H1 (cell line): ENCODE measurements around the gene ARHGAP6. TPM values are rescaled to one million over a fixed set of nuclear protein-coding genes. Genes with fewer than 3 reads are reported as not detected.

Source experiments
- CTCF ChIA-PET: fragments of 300-600 bp; sonication (Branson Sonifier 250); formaldehyde crosslinking; loops from one replicate; lab custom pipeline; 2021; ENCODE audit not compliant: partially characterized antibody; lab: Charles Lee
- POLR2A ChIA-PET: fragments of 300-600 bp; sonication (Branson Sonifier 250); formaldehyde crosslinking; loops from one replicate; lab custom pipeline; 2021; ENCODE audit warnings: inconsistent platforms; ENCODE audit not compliant: partially characterized antibody; lab: Charles Lee
- DNase-seq, 2 experiments: peaks; one replicate each; pipeline versions ENCODE4 v3.0.0 to v3.0.0-alpha.2; 2010 to 2022; ENCODE audit warnings: low spot score in 2 of 2, low read depth in 1 of 2, mixed read lengths in 1 of 2
- FAIRE-seq: peaks from 2 replicates; lab custom pipeline; 2011; peaks lifted over from hg19 to GRCh38; lab: Jason Lieb, UNC
- H2AFZ ChIP-seq: 2 replicates; pipeline ENCODE4 v1.8.1; 2012; ENCODE audit warnings: low read length, inconsistent platforms
- H2AK5ac ChIP-seq: 2 replicates; pipeline ENCODE4 v1.6.1; 2013; ENCODE audit warnings: low read depth, low read length
- H2BK120ac ChIP-seq: replicated peaks from 2 replicates; pipeline ENCODE3; 2013; ENCODE audit warnings: low read depth, low read length, inconsistent platforms
- H2BK12ac ChIP-seq: 2 replicates; pipeline ENCODE4 v1.6.1; 2013; ENCODE audit warnings: low read depth, low read length
- H2BK15ac ChIP-seq: 2 replicates; pipeline ENCODE4 v1.6.1; 2013; ENCODE audit warnings: low read length
- H2BK20ac ChIP-seq: 2 replicates; pipeline ENCODE4 v1.6.1; 2013; ENCODE audit warnings: low read length
- H2BK5ac ChIP-seq: 2 replicates; pipeline ENCODE4 v1.6.1; 2013; ENCODE audit warnings: low read depth, low read length
- H3K14ac ChIP-seq: 2 replicates; pipeline ENCODE4 v1.6.1; 2013; ENCODE audit warnings: inconsistent platforms; ENCODE audit not compliant: insufficient read length
- H3K18ac ChIP-seq: 2 replicates; pipeline ENCODE4 v1.6.1; 2013; ENCODE audit warnings: low read length; ENCODE audit errors: extremely low read depth
- H3K23ac ChIP-seq: 2 replicates; pipeline ENCODE4 v1.6.1; 2013; ENCODE audit warnings: inconsistent platforms; ENCODE audit not compliant: insufficient read length
- H3K23me2 ChIP-seq: 2 replicates; pipeline ENCODE4 v1.6.1; 2013; ENCODE audit warnings: low read depth, low read length
- H3K27ac ChIP-seq: 2 replicates; pipeline ENCODE4 v1.6.1; 2011; ENCODE audit warnings: low read depth, low read length, inconsistent platforms
- H3K27me3 ChIP-seq, 4 experiments: replicated peaks in 1 of 4; 1 replicate in 1 of 4; 2 replicates in 3 of 4; pipeline versions ENCODE4 v1.6.1 to v1.8.1; 2011 to 2013; ENCODE audit warnings: low read length in 3 of 4, mild to moderate bottlenecking in 3 of 4, inconsistent platforms in 2 of 4, mixed read lengths in 2 of 4, moderate library complexity in 1 of 4; ENCODE audit not compliant: control insufficient read depth in 3 of 4, insufficient read depth in 3 of 4; ENCODE audit errors: extremely low read depth in 1 of 4
- H3K36me3 ChIP-seq, 4 experiments: 2 replicates each; pipeline versions ENCODE4 v1.6.1 to v1.8.1; 2011 to 2013; ENCODE audit warnings: mild to moderate bottlenecking in 4 of 4, low read length in 3 of 4, moderate library complexity in 2 of 4, control low read depth in 1 of 4, inconsistent platforms in 1 of 4; ENCODE audit not compliant: insufficient read depth in 4 of 4, control insufficient read depth in 2 of 4
- H3K4ac ChIP-seq: replicated peaks from 2 replicates; pipeline ENCODE3; 2013; ENCODE audit warnings: low read length, low read depth, mixed read lengths, inconsistent platforms; ENCODE audit not compliant: insufficient read length
- H3K4me1 ChIP-seq, 4 experiments: replicated peaks in 1 of 4; 1 replicate in 1 of 4; 2 replicates in 3 of 4; pipeline versions ENCODE4 v1.6.1 to v1.8.1; 2011 to 2013; ENCODE audit warnings: low read length in 3 of 4, inconsistent platforms in 2 of 4, mixed read lengths in 1 of 4; ENCODE audit not compliant: insufficient read depth in 4 of 4, control insufficient read depth in 3 of 4
- H3K4me2 ChIP-seq, 2 experiments: 2 replicates each; pipeline versions ENCODE4 v1.6.1 to v1.8.1; 2011 to 2013; ENCODE audit warnings: low read depth in 2 of 2, low read length in 2 of 2, control low read depth in 1 of 2, inconsistent platforms in 1 of 2, mild to moderate bottlenecking in 1 of 2; ENCODE audit not compliant: insufficient read depth in 1 of 2
- H3K4me3 ChIP-seq, 4 experiments: fragments of 200-600, 300-600 bp in 1 of 4; sonication (generic), shearing (Covaris generic), sonication (Bioruptor Twin) in 1 of 4; 2 replicates each; pipeline versions ENCODE4 v1.5.1 to v1.8.1; 2011 to 2016; ENCODE audit warnings: low read length in 4 of 4, low read depth in 3 of 4, control low read depth in 2 of 4, inconsistent platforms in 2 of 4, mild to moderate bottlenecking in 2 of 4, mixed read lengths in 1 of 4, moderate library complexity in 1 of 4; ENCODE audit not compliant: insufficient read depth in 2 of 4; ENCODE audit errors: extremely low read depth in 1 of 4
- H3K56ac ChIP-seq: replicated peaks from 2 replicates; pipeline ENCODE3; 2013; ENCODE audit warnings: low read depth, mild to moderate bottlenecking, mixed read lengths, low read length, inconsistent platforms; ENCODE audit not compliant: insufficient read length
- H3K79me1 ChIP-seq: 2 replicates; pipeline ENCODE4 v1.6.1; 2013; ENCODE audit warnings: low read depth, low read length, control low read depth
- H3K79me2 ChIP-seq, 2 experiments: 2 replicates each; pipeline versions ENCODE4 v1.6.1 to v1.8.1; 2012 to 2013; ENCODE audit warnings: low read length in 2 of 2, mild to moderate bottlenecking in 2 of 2, inconsistent platforms in 1 of 2; ENCODE audit not compliant: insufficient read depth in 2 of 2, control insufficient read depth in 1 of 2
- H3K9ac ChIP-seq, 4 experiments: replicated peaks in 1 of 4; 1 replicate in 1 of 4; 2 replicates in 3 of 4; pipeline versions ENCODE4 v1.6.1 to v1.8.1; 2011 to 2013; ENCODE audit warnings: low read depth in 3 of 4, low read length in 3 of 4, control low read depth in 2 of 4, mild to moderate bottlenecking in 2 of 4, moderate library complexity in 2 of 4, inconsistent platforms in 1 of 4; ENCODE audit errors: extremely low read depth in 1 of 4
- H3K9me3 ChIP-seq, 2 experiments: 2 replicates each; pipeline versions ENCODE4 v1.6.1 to v1.8.1; 2012 to 2013; ENCODE audit warnings: mild to moderate bottlenecking in 2 of 2, moderate library complexity in 2 of 2, control low read depth in 1 of 2, inconsistent platforms in 1 of 2, low read depth in 1 of 2, low read length in 1 of 2, mixed read lengths in 1 of 2; ENCODE audit not compliant: insufficient read depth in 2 of 2
- H4K20me1 ChIP-seq, 2 experiments: replicated peaks in 1 of 2; 2 replicates each; pipeline versions ENCODE3 to v1.8.1; 2011 to 2013; ENCODE audit warnings: inconsistent platforms in 2 of 2, low read length in 2 of 2, mild to moderate bottlenecking in 1 of 2; ENCODE audit not compliant: insufficient read depth in 2 of 2, control insufficient read depth in 1 of 2
- H4K5ac ChIP-seq: 2 replicates; pipeline ENCODE4 v1.6.1; 2013; ENCODE audit warnings: low read length, low read depth, mixed read lengths, inconsistent platforms; ENCODE audit not compliant: insufficient read length
- H4K8ac ChIP-seq: 2 replicates; pipeline ENCODE4 v1.8.0; 2013; ENCODE audit warnings: mild to moderate bottlenecking, moderate library complexity, low read length, inconsistent platforms; ENCODE audit not compliant: insufficient read depth; ENCODE audit errors: extremely low read depth
- H4K91ac ChIP-seq: replicated peaks from 2 replicates; pipeline ENCODE3; 2013; ENCODE audit warnings: low read length, mixed read lengths, inconsistent platforms; ENCODE audit not compliant: insufficient read length
- CBX5 ChIP-seq: fragments of 300-800, 300-1000 bp; sonication (generic); IDR thresholded peaks from 2 replicates; pipeline ENCODE4 v1.7.1; 2016; ENCODE audit warnings: antibody characterized with exemption, low read length, low read depth
- CREB1 ChIP-seq: IDR thresholded peaks from 2 replicates; pipeline ENCODE4 v1.6.1; 2012; ENCODE audit warnings: inconsistent platforms
- KDM1A ChIP-seq: fragments of 200-600, 300-600 bp; sonication (generic); IDR thresholded peaks from 2 replicates; pipeline ENCODE4 v1.7.1; 2016; ENCODE audit warnings: mild to moderate bottlenecking, low read length, borderline replicate concordance
- POU5F1 ChIP-seq: IDR thresholded peaks from 2 replicates; pipeline ENCODE4 v1.6.1; 2011; ENCODE audit warnings: low read depth, mild to moderate bottlenecking, low read length, moderate library complexity
- RBBP5 ChIP-seq: IDR thresholded peaks from 2 replicates; pipeline ENCODE4 v1.7.1; 2012; ENCODE audit warnings: low read depth, mild to moderate bottlenecking, inconsistent platforms, low read length, moderate library complexity, borderline replicate concordance
- RFX5 ChIP-seq: IDR thresholded peaks from 2 replicates; pipeline ENCODE4 v1.6.1; 2011; ENCODE audit warnings: low read depth, low read length, improper control_type of control experiment, borderline replicate concordance
- SAP30 ChIP-seq: fragments of 300-600 bp; sonication (generic); IDR thresholded peaks from 2 replicates; pipeline ENCODE4 v1.7.1; 2012; ENCODE audit warnings: low read length, moderate library complexity, mild to moderate bottlenecking, inconsistent platforms; ENCODE audit not compliant: insufficient read depth, insufficient replicate concordance
- SIN3A ChIP-seq, 2 experiments: IDR thresholded peaks in 1 of 2; conservative IDR thresholded peaks in 1 of 2; 2 replicates each; pipeline ENCODE4 v1.6.1; 2011 to 2012; ENCODE audit warnings: low read length in 2 of 2, improper control_type of control experiment in 1 of 2, low read depth in 1 of 2, mild to moderate bottlenecking in 1 of 2
- SP1 ChIP-seq: IDR thresholded peaks from 2 replicates; pipeline ENCODE4 v1.6.1; 2011; ENCODE audit warnings: low read depth, low read length
- TBP ChIP-seq: IDR thresholded peaks from 2 replicates; pipeline ENCODE4 v1.6.1; 2011; ENCODE audit warnings: low read depth, low read length, improper control_type of control experiment
- YY1 ChIP-seq: IDR thresholded peaks from 2 replicates; pipeline ENCODE4 v1.6.1; 2011; ENCODE audit warnings: low read depth, mild to moderate bottlenecking, low read length
- WGBS, 2 experiments: shearing (Covaris generic) in 1 of 2; methylation state at CpG; one replicate each; pipeline versions ENCODE4 v1.1.6 to v1.1.7; 2013 to 2015; ENCODE audit warnings: low lambda C conversion rate in 2 of 2, mixed read lengths in 2 of 2, inconsistent platforms in 1 of 2, low coverage in 1 of 2, missing lambda C conversion rate in 1 of 2; ENCODE audit not compliant: insufficient replicate concordance in 2 of 2, insufficient coverage in 1 of 2, insufficient read length in 1 of 2; ENCODE audit errors: extremely low coverage in 1 of 2, missing lambda C conversion rate in 1 of 2; 5-methylcytosine and 5-hydroxymethylcytosine counted together
- polyA plus RNA-seq, 7 experiments: library from polyadenylated mRNA; depleted of rRNA in 3 of 7; stranded (reverse) in 5 of 7; unstranded in 2 of 7; fragments of >200 nt in 5 of 7; fragments of 200-250 nt in 2 of 7; gene quantifications; 1 replicate in 5 of 7; 2 replicates in 1 of 7; 4 replicates in 1 of 7; pipeline versions ENCODE4 v1.2.1 to v1.2.3, GENCODE V29; 2011 to 2013; ENCODE audit warnings: missing spikeins in 2 of 7, mixed read lengths in 2 of 7
- total RNA-seq: library from RNA; stranded (reverse); fragmentation: NEBNext Ultra II Directional; extraction: Animal tissue kit (Norgen Biotek cat#: 25700); gene quantifications from 2 replicates; pipeline ENCODE4 v1.2.1, GENCODE V29; 2021
- TF ChIP-seq, protein P1 (sequence below): IDR thresholded peaks from 2 replicates; pipeline ENCODE4 v1.6.1; 2011; ENCODE audit warnings: low read depth, mild to moderate bottlenecking, low read length; ENCODE audit not compliant: insufficient read depth
- TF ChIP-seq, protein P2 (sequence below): IDR thresholded peaks from 2 replicates; pipeline ENCODE4 v1.6.1; 2012; ENCODE audit warnings: low read length, inconsistent platforms

ARHGAP6 gene
- total and polyA plus RNA-seq, 2 of the 8 experiments (the other 6 are each of a cell fraction or from before 2014, with no cell fraction given), result 0.35 to 0.82 TPM

GRCh38 chrX:11619441-11619840 lies 46.3 kb downstream of the ARHGAP6 start:
- Histone ChIP-seq H2BK120ac (no peak overlapping the region), H3K14ac (no peak overlapping the region), H2BK20ac (no peak overlapping the region), H3K9ac (no peak overlapping the region), H3K4me1 (no peaks in the 10 kb centered on the region), H3K4ac (no peak overlapping the region), H2AK5ac (no peak overlapping the region), H2BK5ac (no peak overlapping the region), H3K4me3 (no peak overlapping the region), H4K20me1 (no peaks in the 10 kb centered on the region), H4K91ac (no peak overlapping the region), H2BK15ac (no peak overlapping the region), H4K5ac (no peak overlapping the region), H3K23me2 (no peaks in the 10 kb centered on the region), H3K4me2 (no peak overlapping the region), H3K79me1 (no peaks in the 10 kb centered on the region), H3K27me3 (no peaks in the 10 kb centered on the region), H3K56ac (no peak overlapping the region), H2BK12ac (no peak overlapping the region), H3K9me3 (no peaks in the 10 kb centered on the region), H4K8ac (no peak overlapping the region), H3K23ac (no peak overlapping the region), H2AFZ (no peak overlapping the region), H3K36me3 (no peaks in the 10 kb centered on the region), H3K79me2 (no peaks in the 10 kb centered on the region), H3K18ac (no peak overlapping the region), H3K27ac (no peak overlapping the region)
- no peak for DNase-seq
- no peak for FAIRE-seq
- ChIA-PET CTCF (no interaction called here), POLR2A (no interaction called here)
- WGBS, 2 experiments, result 100% methylated on average over 1 of the region's 1 CpG; no CpG with 5 or more reads in 1 of the 2 experiments
- TF ChIP-seq SP1 (no peak), RBBP5 (no peak), RFX5 (no peak), KDM1A (no peak), SIN3A (conservative IDR thresholded peaks at IDR 0.05 in 1 of 2, IDR thresholded peaks at IDR 0.05 in 1 of 2; ENCODE audit: low read depth in 1 of 2, low read length in 2 of 2) (no peak), CREB1 (no peak), TBP (no peak), POU5F1 (no peak), CBX5 (no peak), SAP30 (no peak), YY1 (no peak)
- TF ChIP-seq, protein P1, sequence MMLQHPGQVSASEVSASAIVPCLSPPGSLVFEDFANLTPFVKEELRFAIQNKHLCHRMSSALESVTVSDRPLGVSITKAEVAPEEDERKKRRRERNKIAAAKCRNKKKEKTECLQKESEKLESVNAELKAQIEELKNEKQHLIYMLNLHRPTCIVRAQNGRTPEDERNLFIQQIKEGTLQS, result no peak
- TF ChIP-seq, protein P2, sequence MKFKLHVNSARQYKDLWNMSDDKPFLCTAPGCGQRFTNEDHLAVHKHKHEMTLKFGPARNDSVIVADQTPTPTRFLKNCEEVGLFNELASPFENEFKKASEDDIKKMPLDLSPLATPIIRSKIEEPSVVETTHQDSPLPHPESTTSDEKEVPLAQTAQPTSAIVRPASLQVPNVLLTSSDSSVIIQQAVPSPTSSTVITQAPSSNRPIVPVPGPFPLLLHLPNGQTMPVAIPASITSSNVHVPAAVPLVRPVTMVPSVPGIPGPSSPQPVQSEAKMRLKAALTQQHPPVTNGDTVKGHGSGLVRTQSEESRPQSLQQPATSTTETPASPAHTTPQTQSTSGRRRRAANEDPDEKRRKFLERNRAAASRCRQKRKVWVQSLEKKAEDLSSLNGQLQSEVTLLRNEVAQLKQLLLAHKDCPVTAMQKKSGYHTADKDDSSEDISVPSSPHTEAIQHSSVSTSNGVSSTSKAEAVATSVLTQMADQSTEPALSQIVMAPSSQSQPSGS, result no peak
